Esophagus muscularis mucosa (tissue), 4 donors: ENCODE measurements around the gene SLFN11. TPM values are rescaled to one million over a fixed set of nuclear protein-coding genes. Genes with fewer than 3 reads are reported as not detected.

Experiments
- DNase-seq: peaks from one replicate; pipeline ENCODE4 v3.0.0-alpha.2; 2017; ENCODE audit errors: extremely low spot score
- H3K27ac ChIP-seq, 4 donors: fragments of 200-600 bp; sonication (generic); replicated peaks in 1 of 4; 1 replicate in 3 of 4; 2 replicates in 1 of 4; pipeline ENCODE4 v1.5.1; 2016 to 2019; ENCODE audit warnings: mild to moderate bottlenecking in 1 of 4
- H3K27me3 ChIP-seq, 4 donors: fragments of 200-600 bp; sonication (generic); one replicate each; pipeline versions ENCODE4 v1.5.1 to v1.6.0; 2016 to 2019
- H3K36me3 ChIP-seq, 4 donors: fragments of 200-600 bp; sonication (generic); one replicate each; pipeline ENCODE4 v1.5.1; 2016 to 2019
- H3K4me1 ChIP-seq, 4 donors: fragments of 200-600 bp; sonication (generic); one replicate each; pipeline ENCODE4 v1.5.1; 2016 to 2019
- H3K4me3 ChIP-seq, 4 donors: fragments of 200-600 bp; sonication (generic); 1 replicate in 2 of 4; 2 replicates in 2 of 4; pipeline ENCODE4 v1.5.1; 2016 to 2019; ENCODE audit warnings: mild to moderate bottlenecking in 4 of 4, moderate library complexity in 1 of 4
- H3K9me3 ChIP-seq, 4 donors: fragments of 200-600 bp; sonication (generic); 1 replicate in 3 of 4; 2 replicates in 1 of 4; pipeline ENCODE4 v1.5.1; 2016 to 2019
- EP300 ChIP-seq: sonication (generic); formaldehyde crosslinking; IDR thresholded peaks from one replicate; pipeline ENCODE4 v1.6.1; 2017; ENCODE audit warnings: antibody characterized with exemption
- POLR2A ChIP-seq: fragments of 450-650 bp; IDR thresholded peaks from one replicate; pipeline ENCODE4 v1.6.1; 2017; ENCODE audit warnings: antibody characterized with exemption, moderate library complexity, mild to moderate bottlenecking, low read depth
- POLR2AphosphoS5 ChIP-seq, 2 donors: sonication (generic); formaldehyde crosslinking; IDR thresholded peaks; one replicate each; pipeline ENCODE4 v1.6.1; 2017; ENCODE audit warnings: antibody characterized with exemption in 2 of 2
- WGBS: methylation state at CpG from one replicate; pipeline ENCODE4 v1.1.5; 2018; 5-methylcytosine and 5-hydroxymethylcytosine counted together
- intact Hi-C: fragments of 100-400 bp; cut with DNase I; formaldehyde crosslinking; loops from one replicate; pipeline ENCODE4 v1.15.1; 2023
- total RNA-seq, 4 donors: library from RNA; depleted of rRNA; stranded (reverse); fragments of >200 nt; gene quantifications; one replicate each; pipeline versions ENCODE4 v1.1.0 to v1.2.1, GENCODE V29; 2016
- TF ChIP-seq, protein P1 (sequence below), 3 experiments: fragments of 200-600 bp in 2 of 3; fragments of 450-650 bp in 1 of 3; sonication (generic) in 2 of 3; IDR thresholded peaks; one replicate each; pipeline ENCODE4 v1.5.1; 2017 to 2019; ENCODE audit warnings: antibody characterized with exemption in 3 of 3, mild to moderate bottlenecking in 2 of 3, moderate library complexity in 1 of 3

The SLFN11 gene
- total RNA-seq, 4 donors from 2014 or later, result 16.2 to 30.5 (median 22.7) TPM

DNA sequence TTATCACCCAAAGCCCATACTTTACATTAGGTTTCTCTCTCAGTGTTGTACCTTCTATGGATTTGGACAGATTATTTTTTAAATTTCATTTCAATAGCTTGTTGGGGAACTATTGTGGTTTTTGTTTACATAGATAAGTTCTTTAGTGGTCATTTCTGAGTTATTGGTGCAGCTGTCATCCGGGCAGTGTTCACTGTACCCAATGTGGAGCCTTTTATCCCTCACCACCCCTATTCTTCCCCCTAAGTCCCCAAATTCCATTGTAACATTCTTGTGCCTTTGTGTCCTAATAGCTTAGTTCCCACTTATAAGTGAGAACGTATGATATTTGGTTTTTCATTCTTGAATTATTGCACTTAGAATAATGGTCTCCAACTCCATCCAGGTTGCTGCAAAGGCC is 57.5 kb downstream of the SLFN11 start:
- Histone ChIP-seq H3K9me3 (no peaks in the 10 kb centered on the region), H3K27ac (no peak overlapping the region), H3K36me3 (no peaks in the 10 kb centered on the region), H3K4me3 (no peak overlapping the region), H3K4me1 (peaks cover 28 to 35% (median 31%) of the 10 kb centered on the region in 4 donors), H3K27me3 (peaks cover 0 to 18% (median 0%) of the 10 kb centered on the region in 4 donors)
- WGBS, result 89% methylated on average over 2 of the region's 2 CpGs
- TF ChIP-seq POLR2A (no peak), EP300 (no peak), POLR2AphosphoS5 (IDR thresholded peaks at IDR 0.05) (no peak)
- TF ChIP-seq, protein P1, sequence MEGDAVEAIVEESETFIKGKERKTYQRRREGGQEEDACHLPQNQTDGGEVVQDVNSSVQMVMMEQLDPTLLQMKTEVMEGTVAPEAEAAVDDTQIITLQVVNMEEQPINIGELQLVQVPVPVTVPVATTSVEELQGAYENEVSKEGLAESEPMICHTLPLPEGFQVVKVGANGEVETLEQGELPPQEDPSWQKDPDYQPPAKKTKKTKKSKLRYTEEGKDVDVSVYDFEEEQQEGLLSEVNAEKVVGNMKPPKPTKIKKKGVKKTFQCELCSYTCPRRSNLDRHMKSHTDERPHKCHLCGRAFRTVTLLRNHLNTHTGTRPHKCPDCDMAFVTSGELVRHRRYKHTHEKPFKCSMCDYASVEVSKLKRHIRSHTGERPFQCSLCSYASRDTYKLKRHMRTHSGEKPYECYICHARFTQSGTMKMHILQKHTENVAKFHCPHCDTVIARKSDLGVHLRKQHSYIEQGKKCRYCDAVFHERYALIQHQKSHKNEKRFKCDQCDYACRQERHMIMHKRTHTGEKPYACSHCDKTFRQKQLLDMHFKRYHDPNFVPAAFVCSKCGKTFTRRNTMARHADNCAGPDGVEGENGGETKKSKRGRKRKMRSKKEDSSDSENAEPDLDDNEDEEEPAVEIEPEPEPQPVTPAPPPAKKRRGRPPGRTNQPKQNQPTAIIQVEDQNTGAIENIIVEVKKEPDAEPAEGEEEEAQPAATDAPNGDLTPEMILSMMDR (IDR thresholded peaks at IDR 0.05), result no peak
- intact Hi-C loops, result no loop called here
- DNase-seq, result no peak

GRCh38 chr17:35315283-35315682 is 58.1 kb downstream of the SLFN11 start:
- Histone ChIP-seq H3K4me3 (no peak overlapping the region), H3K9me3 (no peaks in the 10 kb centered on the region), H3K4me1 (peaks cover 28 to 35% (median 31%) of the 10 kb centered on the region in 4 donors), H3K36me3 (no peaks in the 10 kb centered on the region), H3K27me3 (peaks cover 0 to 18% (median 0%) of the 10 kb centered on the region in 4 donors), H3K27ac (peak overlapping the region; percentile 22 to 56 (median 46))
- no peak for DNase-seq
- 36% methylated on average over 5 of the region's 5 CpGs for WGBS
- intact Hi-C loops, result no loop called here
- TF ChIP-seq POLR2A, result no peak
- TF ChIP-seq POLR2AphosphoS5 (IDR thresholded peaks at IDR 0.05), result peak in 1 of 2 donors; percentile 7

GRCh38 chr17:35314415-35315216 is 58.8 kb downstream of the SLFN11 start:
- intact Hi-C loops, result loop anchor here (5.0 kb wide), 2 partner anchors 72 to 433 kb away; partner anchors contain the start of gene SLFN5
- 71% methylated on average over 7 of the region's 9 CpGs for WGBS
- DNase-seq, result no peak
- peaks cover 0 to 18% (median 0%) of the 10 kb centered on the region in 4 donors for H3K27me3 ChIP-seq
- TF ChIP-seq POLR2A (no peak), POLR2AphosphoS5 (IDR thresholded peaks at IDR 0.05) (no peak), EP300 (no peak)
- TF ChIP-seq, protein P1 (IDR thresholded peaks at IDR 0.05), result no peak
- no peaks in the 10 kb centered on the region for H3K36me3 ChIP-seq
- peaks cover 28 to 35% (median 31%) of the 10 kb centered on the region in 4 donors for H3K4me1 ChIP-seq
- H3K9me3 ChIP-seq, result peaks cover 0 to 1% (median 0%) of the 10 kb centered on the region in 4 donors
- peak overlapping the region in 1 of 4 donors; percentile 43 for H3K4me3 ChIP-seq
- H3K27ac ChIP-seq, result peak overlapping the region; percentile 22 to 56 (median 46)

DNA sequence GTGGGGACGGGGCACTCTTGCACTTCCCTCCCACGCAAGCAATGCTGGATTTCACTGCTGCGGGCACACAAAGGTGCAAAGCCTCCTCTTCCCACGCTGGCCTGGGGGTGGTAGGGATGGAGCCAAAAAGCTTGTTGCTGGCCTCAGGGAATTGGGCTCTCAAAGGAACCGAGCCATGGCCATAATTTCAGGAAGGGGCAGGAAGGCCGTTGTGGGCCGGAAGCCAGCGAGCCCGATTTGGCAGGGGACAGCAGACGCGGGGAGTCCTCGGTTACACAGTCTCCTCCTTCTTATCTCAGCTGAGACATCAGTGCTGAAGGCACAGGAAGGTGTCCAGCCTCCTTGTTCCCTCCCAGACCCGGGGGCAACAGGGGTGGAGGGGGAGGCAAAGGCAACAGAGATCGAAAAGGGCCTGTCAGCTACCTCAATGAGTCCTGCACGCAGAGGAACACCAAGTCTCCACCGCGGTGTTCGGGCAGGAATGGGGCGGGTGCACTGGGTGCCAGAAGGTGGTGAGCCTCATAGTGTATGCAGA is 59.5 kb downstream of the SLFN11 start:
- no peaks in the 10 kb centered on the region for H3K36me3 ChIP-seq
- TF ChIP-seq EP300 (no peak), POLR2A (no peak), POLR2AphosphoS5 (IDR thresholded peaks at IDR 0.05) (no peak)
- TF ChIP-seq, protein P1 (IDR thresholded peaks at IDR 0.05), result no peak
- intact Hi-C loops, result loop anchor here (2.0 to 5.0 kb wide), 3 partner anchors 72 to 433 kb away; partner anchors contain the start of gene SLFN5
- peak overlapping the region; percentile 22 to 56 (median 46) for H3K27ac ChIP-seq
- H3K27me3 ChIP-seq, result peaks cover 0 to 18% (median 0%) of the 10 kb centered on the region in 4 donors
- H3K9me3 ChIP-seq, result peaks cover 0 to 6% (median 0%) of the 10 kb centered on the region in 4 donors
- WGBS, result 40% methylated on average over 16 of the region's 19 CpGs
- H3K4me1 ChIP-seq, result peaks cover 28 to 35% (median 31%) of the 10 kb centered on the region in 4 donors
- H3K4me3 ChIP-seq, result peak overlapping the region; percentile 41 to 51 (median 44)
- no peak for DNase-seq
